COR-L47 (cell line): ENCODE measurements around the gene ENTREP3.
"Not testable (repeated sequence)": the region's sequence is repeated elsewhere in the genome, so short reads cannot be mapped to it uniquely, and the experiment has no call there.

Source experiments
- DNase-seq: peaks from one replicate; lab custom pipeline; 2025; lab: John Stamatoyannopoulos, UW

ENTREP3 gene

GRCh38 chr1:155250633-155251449, 4.4 kb downstream of the ENTREP3 start:
- peak; percentile 90 for DNase-seq

DNA sequence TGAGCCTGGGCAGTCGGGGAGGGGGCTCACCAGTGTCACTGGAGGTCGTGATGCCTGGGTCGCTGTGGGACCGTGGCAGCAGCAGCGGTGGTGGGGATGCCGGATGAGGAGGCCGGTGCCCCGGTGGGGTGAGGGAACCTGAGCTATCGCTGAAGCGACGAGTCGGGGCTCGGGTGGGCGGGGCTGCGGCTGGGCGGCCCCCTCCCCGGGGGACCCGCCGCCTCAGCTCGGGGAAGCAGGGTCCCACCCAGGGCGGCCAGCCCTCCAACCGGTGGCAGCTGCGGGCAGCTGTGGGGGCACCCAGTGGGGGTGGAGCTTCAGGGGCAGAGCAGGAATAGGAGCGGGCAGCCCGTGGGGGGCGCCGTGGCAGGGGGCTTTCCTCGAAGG, 5.0 kb downstream of the ENTREP3 start:
- DNase-seq, result no peak

DNA sequence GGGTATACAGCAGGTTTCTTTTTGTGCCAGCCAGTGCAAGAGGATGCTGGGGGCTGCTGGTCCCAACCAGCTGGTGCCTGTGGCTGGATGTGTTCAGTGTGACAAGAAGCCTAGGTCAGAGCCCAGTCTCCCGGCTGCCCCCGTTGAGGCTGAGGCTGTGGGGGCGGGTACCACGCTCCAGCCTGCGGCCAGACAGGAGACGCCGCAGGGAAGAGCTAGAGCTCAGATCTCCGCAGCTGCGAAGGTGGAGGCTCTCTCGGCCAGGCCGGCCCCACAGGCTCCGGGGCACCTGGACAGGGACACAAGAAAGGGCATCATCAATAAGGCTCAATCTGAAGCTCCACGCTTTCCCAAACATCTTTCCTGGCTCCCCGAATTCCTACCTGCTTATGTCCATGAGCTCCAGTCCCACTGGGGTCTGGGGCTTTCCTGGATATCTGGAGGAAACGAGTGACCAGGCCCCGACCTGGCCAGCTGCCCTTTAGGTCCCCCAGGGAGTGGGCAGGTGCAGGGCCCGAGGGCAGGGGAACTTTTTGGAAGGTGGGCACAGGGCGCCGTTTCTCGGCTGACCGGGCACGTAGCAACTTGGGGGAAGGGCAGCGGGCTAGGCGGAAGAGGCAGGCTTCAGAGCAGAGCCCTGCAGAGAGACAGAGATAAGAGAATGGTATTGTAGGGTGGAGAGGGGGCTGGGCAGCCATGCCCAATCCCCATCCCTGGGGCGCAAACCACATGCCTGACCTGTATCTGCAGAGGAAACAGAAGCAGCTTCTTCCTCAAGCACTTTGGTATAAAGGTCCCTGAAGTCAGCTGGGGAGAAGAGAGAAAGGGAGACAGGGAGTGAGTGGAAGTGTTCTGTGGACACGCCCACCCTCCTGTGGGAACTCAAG, 7.4 kb downstream of the ENTREP3 start:
- no peak for DNase-seq

DNA sequence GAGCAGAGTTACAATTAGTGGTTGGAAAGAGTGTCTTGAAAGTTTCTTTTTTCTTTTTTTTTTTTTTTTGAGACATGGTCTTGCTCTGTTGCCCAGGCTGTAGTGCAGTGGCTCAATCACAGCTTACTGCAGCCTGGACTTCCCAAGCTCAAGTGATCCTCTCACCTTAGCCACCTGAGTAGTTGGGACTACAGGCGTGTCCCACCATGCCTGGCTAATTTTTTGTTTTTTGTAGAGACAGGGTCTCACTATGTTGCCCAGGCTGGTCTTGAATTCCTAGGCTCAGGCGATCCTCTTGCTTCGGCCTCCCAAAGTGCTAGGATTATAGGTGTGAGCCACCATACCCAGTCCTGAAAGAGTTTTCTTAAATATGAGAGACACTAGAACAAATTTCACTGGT, 8.5 kb downstream of the ENTREP3 start:
- DNase-seq, result not testable (repeated sequence)

- no peak for DNase-seq
Measured at GRCh38 chr1:155245163-155245524, 10.1 kb downstream of the ENTREP3 start.

- DNase-seq, result peak; percentile 100
Measured at GRCh38 chr1:155244368-155245162, 10.7 kb downstream of the ENTREP3 start.

DNA sequence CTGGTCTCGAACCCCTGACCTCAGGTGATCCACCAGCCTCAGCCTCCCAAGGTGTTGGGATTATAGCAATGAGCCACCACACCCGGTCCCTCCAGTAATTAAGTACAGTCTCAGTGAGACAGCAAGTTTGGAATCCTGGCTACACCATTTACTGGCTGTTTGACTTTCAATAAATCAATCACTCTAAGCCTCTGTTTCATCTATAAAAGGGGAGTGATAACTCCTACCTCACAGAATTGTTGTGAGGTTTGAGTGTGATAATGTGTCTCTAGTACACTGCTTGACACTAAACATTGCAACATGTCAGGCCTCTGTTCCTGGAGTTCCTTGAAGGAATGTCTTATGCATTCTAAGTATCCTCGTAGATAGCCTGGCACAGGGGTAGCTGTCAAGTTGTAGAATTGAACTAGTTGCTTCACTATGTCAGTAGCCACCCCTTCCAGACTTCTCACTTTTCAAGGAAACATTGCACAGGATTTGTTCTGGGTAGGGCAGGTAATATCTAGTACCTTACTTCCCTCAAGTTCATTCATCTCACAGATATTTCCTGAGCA, 12.4 kb downstream of the ENTREP3 start:
- DNase-seq, result no peak

DNA sequence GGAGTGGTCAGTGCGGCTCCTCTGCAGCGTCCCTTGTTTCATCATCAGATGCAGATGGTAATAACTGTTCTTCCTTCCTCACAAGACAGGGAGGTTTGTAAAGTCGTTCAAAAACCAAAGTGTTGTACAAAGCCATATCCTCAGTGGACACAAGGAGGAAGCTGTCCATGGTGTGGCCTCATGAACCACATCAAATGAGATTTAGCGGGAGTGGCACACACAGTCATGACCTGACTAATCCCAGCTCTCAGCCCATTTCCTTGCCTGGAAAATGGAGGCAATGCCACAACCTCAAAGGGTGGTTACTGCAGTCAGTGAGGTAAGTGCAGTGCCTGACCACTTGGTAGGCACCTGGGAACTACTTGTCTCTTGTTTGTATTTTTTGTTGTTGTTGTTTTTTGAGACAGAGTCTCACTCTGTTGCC, 13.4 kb downstream of the ENTREP3 start:
- DNase-seq, result no peak

- DNase-seq, result peak; percentile 66
Measured at GRCh38 chr1:155241069-155241679, 14.1 kb downstream of the ENTREP3 start.

DNA sequence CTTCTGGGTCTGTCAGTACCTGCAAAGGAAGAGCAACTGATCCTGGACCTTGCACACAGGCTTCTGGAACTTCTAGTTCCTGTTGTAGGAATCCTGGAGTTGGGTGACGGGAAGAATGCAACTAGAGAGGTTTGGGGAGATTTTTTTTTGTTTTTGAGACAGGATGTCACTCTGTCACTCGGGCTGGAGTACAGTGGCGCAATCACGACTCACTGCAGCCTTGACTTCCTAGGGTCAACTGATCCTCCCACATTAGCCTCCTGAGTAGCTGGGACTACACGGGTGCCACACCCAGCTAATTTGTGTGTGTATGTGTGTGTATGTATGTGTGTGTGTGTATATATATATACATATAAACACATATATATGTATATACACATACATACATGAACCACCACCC, 18.8 kb downstream of the ENTREP3 start:
- no peak for DNase-seq

DNA sequence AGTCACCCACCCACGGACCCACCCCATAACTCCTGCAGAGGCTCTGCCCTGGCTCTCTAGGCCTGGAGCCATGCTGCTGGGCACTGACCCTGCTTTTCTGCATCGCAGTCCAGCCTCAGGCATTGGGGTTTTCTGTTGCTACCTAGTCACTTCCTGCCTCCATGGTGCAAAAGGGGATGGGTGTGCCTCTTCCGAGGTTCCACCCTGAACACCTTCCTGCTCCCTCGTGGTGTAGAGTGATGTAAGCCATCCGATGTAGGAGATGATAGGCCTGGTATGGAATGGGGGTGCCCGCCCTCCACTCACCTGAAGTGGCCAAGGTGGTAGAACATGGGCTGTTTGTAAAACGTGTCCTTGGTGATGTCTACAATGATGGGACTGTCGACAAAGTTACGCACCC, 19.9 kb downstream of the ENTREP3 start:
- DNase-seq, result not testable (repeated sequence)

DNA sequence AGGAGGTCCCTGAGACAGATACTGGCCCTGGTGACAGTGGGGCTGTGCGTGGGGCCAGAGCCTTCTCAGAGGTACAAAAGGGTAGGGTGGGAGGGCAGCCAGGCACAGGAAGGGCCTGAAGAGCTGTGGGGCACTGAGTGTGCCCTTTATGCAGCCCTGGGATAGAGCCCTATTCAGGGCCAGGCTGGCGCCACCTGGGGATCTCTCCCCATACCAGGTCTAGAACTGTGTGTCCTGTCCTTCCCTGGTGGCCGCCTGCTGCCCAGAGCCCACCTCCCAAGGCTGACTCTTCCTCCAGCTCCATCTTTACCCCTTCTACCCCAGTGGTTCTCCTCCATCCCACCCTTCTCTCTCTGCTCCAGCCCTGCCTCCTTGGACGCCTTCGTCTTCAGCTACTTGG, 21.8 kb downstream of the ENTREP3 start:
- DNase-seq, result not testable (repeated sequence)

DNA sequence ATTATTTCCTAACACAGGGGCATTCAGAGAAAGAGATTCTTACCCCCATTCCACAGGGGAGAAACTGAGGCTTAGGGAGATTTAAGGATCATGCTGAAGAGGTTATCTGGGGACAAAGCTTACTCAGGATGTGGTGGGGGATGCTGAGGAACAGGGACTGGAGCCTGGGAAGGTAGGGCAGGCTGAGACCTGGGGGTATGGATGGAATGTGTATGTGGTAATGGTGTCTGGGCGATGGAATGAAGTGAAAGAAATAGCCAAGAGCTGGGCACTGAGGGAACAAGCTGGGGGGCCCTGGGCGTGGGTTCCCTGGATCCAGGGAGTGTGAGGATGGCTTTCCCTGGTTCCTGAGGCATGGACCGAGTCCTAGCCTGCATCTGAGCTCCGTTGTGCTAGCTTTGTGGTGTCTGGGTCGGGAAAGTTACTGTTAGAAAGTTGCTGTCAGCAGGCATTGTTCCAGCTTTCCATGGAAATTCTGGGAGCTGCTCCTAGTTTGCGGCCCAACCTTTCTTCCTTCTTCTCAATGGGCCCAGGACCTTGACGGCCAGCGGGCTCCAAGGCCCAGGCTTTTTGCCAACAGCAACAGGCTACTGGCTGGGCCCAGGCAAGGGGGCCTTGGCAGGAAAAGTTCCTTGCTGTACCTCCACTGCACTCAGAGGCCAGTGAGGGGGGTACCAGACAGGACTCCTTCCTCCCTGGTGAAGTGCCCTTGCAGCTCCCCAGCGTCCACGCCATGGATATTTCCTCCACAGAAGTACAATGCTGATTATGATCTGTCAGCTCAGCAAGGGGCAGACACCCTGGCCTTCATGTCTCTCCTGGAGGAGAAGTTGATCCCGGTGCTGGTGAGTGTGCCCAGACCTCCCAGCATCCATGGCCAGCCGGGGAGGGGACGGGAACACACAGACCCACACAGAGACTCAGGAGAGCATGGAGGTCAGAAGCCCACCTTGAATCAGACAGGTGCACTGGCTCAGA, 23.0 kb downstream of the ENTREP3 start:
- DNase-seq, result not testable (repeated sequence)

DNA sequence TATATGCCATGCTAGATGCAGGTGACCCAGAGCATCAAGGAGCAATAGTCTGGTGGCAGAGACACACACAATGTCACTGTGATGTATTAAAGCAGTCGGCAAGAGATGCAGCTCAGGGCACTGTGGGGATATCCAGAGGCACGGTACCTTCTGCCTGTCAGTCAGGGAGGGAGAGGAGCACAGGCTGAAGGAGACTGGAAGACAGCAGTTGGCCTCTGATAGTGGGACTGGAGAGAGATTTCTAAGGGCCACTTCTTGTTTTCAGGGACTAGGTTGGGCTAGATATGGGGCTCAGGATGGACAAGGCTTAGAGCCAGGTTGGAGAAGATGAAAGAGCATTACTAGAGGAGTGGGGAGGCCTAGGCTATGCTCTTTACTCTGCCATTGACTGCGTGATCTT, 24.0 kb downstream of the ENTREP3 start:
- DNase-seq, result not testable (repeated sequence)

- DNase-seq, result no peak
Measured at GRCh38 chr1:155228096-155228427, 27.2 kb downstream of the ENTREP3 start.

DNA sequence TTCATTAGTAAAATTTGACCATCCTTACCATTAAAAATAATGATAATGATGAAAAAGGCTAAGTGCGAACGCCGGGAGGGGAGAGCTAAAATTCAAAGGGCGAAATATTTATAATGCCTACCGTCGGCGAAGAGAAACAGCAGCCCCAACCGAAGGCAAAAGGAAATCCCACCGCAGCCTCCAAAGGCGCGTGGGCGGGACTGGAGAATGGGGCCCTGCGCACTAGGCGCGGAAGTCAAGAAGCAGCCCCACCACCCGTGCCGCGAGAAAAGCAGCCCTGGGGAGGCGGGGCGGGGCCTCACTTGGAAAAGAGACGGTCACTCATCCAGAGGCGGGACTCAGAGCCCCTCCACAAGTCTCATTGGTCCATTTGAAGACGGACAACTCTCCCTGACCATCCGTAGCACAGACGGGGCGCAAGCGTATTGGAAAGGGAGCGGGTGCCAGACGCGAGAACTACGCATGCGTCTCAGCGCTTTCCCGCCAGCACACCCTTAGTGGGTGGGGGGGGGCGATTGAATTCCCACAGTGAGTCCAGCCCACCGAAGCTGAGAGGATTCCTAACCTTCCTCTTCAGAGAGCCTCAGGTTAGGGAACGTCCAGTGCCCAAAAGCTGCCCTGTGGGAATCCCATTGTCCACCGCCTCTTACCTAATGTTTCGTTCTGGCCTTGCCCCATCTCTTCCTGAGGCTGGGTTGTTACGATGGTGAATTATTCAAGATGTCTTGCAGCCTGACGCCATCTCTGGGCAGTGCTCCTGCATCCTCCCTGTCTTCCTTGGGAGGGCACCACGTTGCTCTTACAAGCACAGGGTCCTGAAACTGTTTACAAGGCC, 27.8 kb downstream of the ENTREP3 start:
- peak; percentile 99 for DNase-seq

- DNase-seq, result peak; percentile 54
Measured at GRCh38 chr1:155226910-155227260, 28.4 kb downstream of the ENTREP3 start.

GRCh38 chr1:155226188-155226909, 28.9 kb downstream of the ENTREP3 start:
- peak; percentile 84 for DNase-seq

- DNase-seq, result not testable (repeated sequence)
Measured at GRCh38 chr1:155225404-155225759, 29.9 kb downstream of the ENTREP3 start.
